Right lobe of liver (tissue), 6 donors: ENCODE data around the gene UROC1. TPM values are rescaled to one million over a fixed set of nuclear protein-coding genes. Genes with fewer than 3 reads are reported as not detected.
A peak's percentile ranks its signal among the peaks of the same experiment; 100 is the strongest.

ENCODE experiments used
- ATAC-seq, 4 donors: fragments of 200-7000 bp; cut with Tn5 transposase; one replicate each; pipeline ENCODE4 v1.9.1; 2020; ENCODE audit warnings: mild to moderate bottlenecking in 4 of 4, moderate library complexity in 4 of 4
- DNase-seq, 3 donors: peaks; one replicate each; pipeline ENCODE4 v3.0.0-alpha.2; 2020
- H3K27ac ChIP-seq, 3 donors: fragments of 200-600 bp; one replicate each; pipeline ENCODE4 v1.8.0; 2022
- H3K27me3 ChIP-seq, 2 donors: fragments of 200-600 bp; one replicate each; pipeline ENCODE4 v1.8.0; 2022
- H3K36me3 ChIP-seq, 4 donors: fragments of 200-600 bp; sonication (generic) in 1 of 4; one replicate each; pipeline versions ENCODE4 v1.5.1 to v1.8.0; 2017 to 2022; ENCODE audit warnings: control low read depth in 1 of 4
- H3K4me1 ChIP-seq, 4 donors: fragments of 200-600 bp; sonication (generic) in 1 of 4; one replicate each; pipeline versions ENCODE4 v1.5.1 to v1.8.0; 2017 to 2022; ENCODE audit warnings: control low read depth in 1 of 4
- H3K4me3 ChIP-seq, 3 donors: fragments of 200-600 bp; one replicate each; pipeline ENCODE4 v1.8.0; 2022
- H3K9me3 ChIP-seq, 4 donors: fragments of 200-600 bp; sonication (generic) in 1 of 4; one replicate each; pipeline versions ENCODE4 v1.5.1 to v1.8.0; 2017 to 2022; ENCODE audit warnings: control low read depth in 1 of 4
- CTCF ChIP-seq, 4 donors: fragments of 200-600 bp in 3 of 4; fragments of 450-650 bp in 1 of 4; IDR thresholded peaks; one replicate each; pipeline versions ENCODE4 v1.5.1 to v1.8.0; 2016 to 2022; ENCODE audit warnings: antibody characterized with exemption in 4 of 4, mild to moderate bottlenecking in 2 of 4
- POLR2A ChIP-seq: fragments of 450-650 bp; IDR thresholded peaks from one replicate; pipeline ENCODE4 v1.6.1; 2017; ENCODE audit warnings: antibody characterized with exemption, mild to moderate bottlenecking
- WGBS: methylation state at CpG from one replicate; pipeline ENCODE4 v1.1.6; 2018; ENCODE audit warnings: low coverage, low lambda C conversion rate; ENCODE audit not compliant: insufficient coverage; ENCODE audit errors: missing lambda C conversion rate; 5-methylcytosine and 5-hydroxymethylcytosine counted together
- intact Hi-C, 2 donors: fragments of 100-400 bp; cut with DNase I; formaldehyde crosslinking; loops; one replicate each; pipeline versions ENCODE4 v1.11.2 to v1.14.1; 2022
- total RNA-seq, 6 experiments: library from RNA; depleted of rRNA in 2 of 6; stranded (reverse); fragments of >200 nt in 2 of 6; fragmentation: NEBNext Ultra II Directional in 3 of 6; extraction: Animal tissue kit (Norgen Biotek cat#: 25700) in 3 of 6; gene quantifications; one replicate each; pipeline versions ENCODE4 v1.1.0 to v1.2.4, GENCODE V29; 2016 to 2023
- donor health status: DM: no; HTN: yes; CAD: no.
- donor health status: DM: no; HTN: no; CAD: no.
- donor health status: DM: no; HTN: no; CAD: no.
- donor health status: DM: no; HTN: yes; CAD: no.
- donor health status: DM: no; HTN: yes; CAD: no.

The UROC1 gene
- total RNA-seq, 6 experiments from 2014 or later, result 15.1 to 101 (median 55.8) TPM

- DNase-seq (peak in 2 of 3 donors; percentile 20 to 41), ATAC-seq (peak in 2 of 4 donors; percentile 7 to 10)
- Histone ChIP-seq H3K4me1 (peaks cover 0 to 7% (median 0%) of the 10 kb centered on the region in 4 donors), H3K9me3 (no peaks in the 10 kb centered on the region), H3K27me3 (no peaks in the 10 kb centered on the region), H3K27ac (no peak overlapping the region), H3K36me3 (peaks cover 0 to 9% (median 3%) of the 10 kb centered on the region in 4 donors), H3K4me3 (no peak overlapping the region)
- TF ChIP-seq CTCF (IDR thresholded peaks at IDR 0.05) (no peak), POLR2A (no peak)
- WGBS, result 60% methylated on average over 1 of the region's 7 CpGs
- intact Hi-C loops, result no loop called here
Measured at GRCh38 chr3:126544596-126545281, 27.2 kb upstream of the UROC1 start.

GRCh38 chr3:126543457-126544061, 26.0 kb upstream of the UROC1 start:
- TF ChIP-seq POLR2A (no peak), CTCF (IDR thresholded peaks at IDR 0.05) (no peak)
- ATAC-seq (no peak), DNase-seq (peak in 2 of 3 donors; percentile 11 to 45)
- intact Hi-C loops, result no loop called here
- Histone ChIP-seq H3K4me3 (no peak overlapping the region), H3K4me1 (peaks cover 0 to 7% (median under 1%) of the 10 kb centered on the region in 4 donors), H3K27ac (no peak overlapping the region), H3K9me3 (no peaks in the 10 kb centered on the region), H3K36me3 (peaks cover 0 to 9% (median 3%) of the 10 kb centered on the region in 4 donors), H3K27me3 (no peaks in the 10 kb centered on the region)
- 40% methylated on average over 1 of the region's 2 CpGs for WGBS

- Histone ChIP-seq H3K9me3 (no peaks in the 10 kb centered on the region), H3K36me3 (peaks cover 0 to 9% (median 3%) of the 10 kb centered on the region in 4 donors), H3K4me3 (no peak overlapping the region), H3K4me1 (peaks cover 0 to 15% (median 5%) of the 10 kb centered on the region in 4 donors), H3K27me3 (no peaks in the 10 kb centered on the region), H3K27ac (no peak overlapping the region)
- TF ChIP-seq POLR2A (no peak), CTCF (IDR thresholded peaks at IDR 0.05) (no peak)
- peak; percentile 20 to 55 (median 46) for DNase-seq
- ATAC-seq, result no peak
- intact Hi-C loops, result no loop called here
- 93% methylated on average over 14 of the region's 57 CpGs for WGBS
Measured at GRCh38 chr3:126542340-126543241, 25.0 kb upstream of the UROC1 start.

GRCh38 chr3:126541628-126542339, 24.2 kb upstream of the UROC1 start:
- 92% methylated on average over 29 of the region's 101 CpGs for WGBS

More at GRCh38 chr3:126541628-126542339, 24.2 kb upstream of the UROC1 start:
- TF ChIP-seq POLR2A (no peak), CTCF (IDR thresholded peaks at IDR 0.05) (no peak)
- no peak overlapping the region for H3K27ac ChIP-seq
- no peak overlapping the region for H3K4me3 ChIP-seq
- H3K36me3 ChIP-seq, result peaks cover 0 to 9% (median 3%) of the 10 kb centered on the region in 4 donors
- ATAC-seq (no peak), DNase-seq (peak in 2 of 3 donors; percentile 16 to 53)
- H3K27me3 ChIP-seq, result no peaks in the 10 kb centered on the region
- peaks cover 0 to 22% (median 9%) of the 10 kb centered on the region in 4 donors for H3K4me1 ChIP-seq
- intact Hi-C loops, result no loop called here
- no peaks in the 10 kb centered on the region for H3K9me3 ChIP-seq
